A673 (cell line): ENCODE data around the gene CNIH3.

ENCODE experiments used
- CTCF ChIP-seq: fragments of 300-800, 200-600 bp; sonication (generic); conservative IDR thresholded peaks from 2 replicates; pipeline ENCODE4 v1.5.1; 2017; ENCODE audit warnings: low read depth, mild to moderate bottlenecking, antibody characterized with exemption, low read length, moderate library complexity, mixed read lengths
- EZH2 ChIP-seq: fragments of 200-600 bp; sonication (generic); IDR thresholded peaks from 2 replicates; pipeline ENCODE4 v1.6.1; 2017; ENCODE audit warnings: borderline replicate concordance, low read depth, mild to moderate bottlenecking, mixed read lengths, antibody characterized with exemption, low read length; ENCODE audit not compliant: poor library complexity, severe bottlenecking

- TF ChIP-seq CTCF: no peak
- TF ChIP-seq EZH2: no peak
These were observed 131.5 kb downstream of the CNIH3 start for GRCh38 chr1:224747578-224747977.
